ENCODE data around the gene PCDHA5. TPM values are rescaled to one million over a fixed set of nuclear protein-coding genes. Genes with fewer than 3 reads are reported as not detected.
"Not testable (repeated sequence)": the region's sequence is repeated elsewhere in the genome, so short reads cannot be mapped to it uniquely, and the experiment has no call there.

The PCDHA5 gene
- total and polyA plus RNA-seq, 2 experiments from 2014 or later: 0.53 to 1.5 TPM

DNA sequence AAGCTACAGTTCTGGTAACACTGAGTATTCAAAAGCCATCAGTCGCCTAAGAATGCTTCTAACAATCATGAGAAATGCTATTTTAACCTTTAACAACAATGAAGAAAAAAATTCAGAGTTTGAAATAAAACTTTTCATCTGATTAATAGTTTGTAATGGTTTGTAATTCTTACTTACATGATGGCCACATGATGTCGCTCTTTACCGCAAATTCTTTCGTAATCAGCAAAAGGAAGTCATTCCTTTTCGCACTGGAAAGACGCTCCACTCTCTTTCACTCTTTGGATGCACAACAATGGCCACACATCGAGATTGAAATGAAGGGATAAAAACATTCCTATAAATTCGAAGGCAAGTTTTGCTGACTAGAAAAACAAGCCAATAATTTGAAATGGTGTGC, 12.6 kb downstream of the PCDHA5 start, which contains the start of gene PCDHA7:
Gene PCDHA7 (plus strand): TSS at position 277 of the 400 bp plus-strand sequence. CDS start 115 bp downstream, at position 392.
- no peak within 1 kb of the TSS for H3K27ac ChIP-seq
- no peak within 1 kb of the TSS for H3K4me3 ChIP-seq
- peak in 1 of 2 donors; percentile 34 for DNase-seq (ENCODE audit: low read depth in 1 of 2, low spot score in 1 of 2)
- H3K27me3 ChIP-seq: no peaks in the 10 kb centered on the region
- H3K4me1 ChIP-seq (ENCODE audit: low read depth): no peaks in the 10 kb centered on the region
- no peaks in the 10 kb centered on the region for H3K36me3 ChIP-seq
- TF ChIP-seq, protein P1, sequence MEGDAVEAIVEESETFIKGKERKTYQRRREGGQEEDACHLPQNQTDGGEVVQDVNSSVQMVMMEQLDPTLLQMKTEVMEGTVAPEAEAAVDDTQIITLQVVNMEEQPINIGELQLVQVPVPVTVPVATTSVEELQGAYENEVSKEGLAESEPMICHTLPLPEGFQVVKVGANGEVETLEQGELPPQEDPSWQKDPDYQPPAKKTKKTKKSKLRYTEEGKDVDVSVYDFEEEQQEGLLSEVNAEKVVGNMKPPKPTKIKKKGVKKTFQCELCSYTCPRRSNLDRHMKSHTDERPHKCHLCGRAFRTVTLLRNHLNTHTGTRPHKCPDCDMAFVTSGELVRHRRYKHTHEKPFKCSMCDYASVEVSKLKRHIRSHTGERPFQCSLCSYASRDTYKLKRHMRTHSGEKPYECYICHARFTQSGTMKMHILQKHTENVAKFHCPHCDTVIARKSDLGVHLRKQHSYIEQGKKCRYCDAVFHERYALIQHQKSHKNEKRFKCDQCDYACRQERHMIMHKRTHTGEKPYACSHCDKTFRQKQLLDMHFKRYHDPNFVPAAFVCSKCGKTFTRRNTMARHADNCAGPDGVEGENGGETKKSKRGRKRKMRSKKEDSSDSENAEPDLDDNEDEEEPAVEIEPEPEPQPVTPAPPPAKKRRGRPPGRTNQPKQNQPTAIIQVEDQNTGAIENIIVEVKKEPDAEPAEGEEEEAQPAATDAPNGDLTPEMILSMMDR (IDR thresholded peaks at IDR 0.05; ENCODE audit: low read depth, low read length): no peak
- H3K9me3 ChIP-seq (ENCODE audit: low read depth): no peaks in the 10 kb centered on the region

DNA sequence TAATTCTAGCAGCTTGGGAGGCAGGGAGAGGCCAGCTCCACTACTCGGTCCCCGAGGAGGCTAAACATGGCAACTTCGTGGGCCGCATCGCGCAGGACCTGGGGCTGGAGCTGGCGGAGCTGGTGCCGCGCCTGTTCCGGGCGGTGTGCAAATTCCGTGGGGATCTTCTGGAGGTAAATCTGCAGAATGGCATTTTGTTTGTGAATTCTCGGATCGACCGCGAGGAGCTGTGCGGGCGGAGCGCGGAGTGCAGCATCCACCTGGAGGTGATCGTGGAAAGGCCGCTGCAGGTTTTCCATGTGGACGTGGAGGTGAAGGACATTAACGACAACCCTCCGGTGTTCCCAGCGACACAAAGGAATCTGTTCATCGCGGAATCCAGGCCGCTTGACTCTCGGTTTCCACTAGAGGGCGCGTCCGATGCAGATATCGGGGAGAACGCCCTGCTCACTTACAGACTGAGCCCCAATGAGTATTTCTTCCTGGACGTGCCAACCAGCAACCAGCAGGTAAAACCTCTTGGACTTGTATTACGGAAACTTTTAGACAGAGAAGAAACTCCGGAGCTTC, 13.1 kb downstream of the PCDHA5 start:
- H3K4me1 ChIP-seq (ENCODE audit: low read depth); DNase-seq (ENCODE audit: low read depth in 1 of 2, low spot score in 1 of 2); H3K36me3 ChIP-seq; H3K27ac ChIP-seq; H3K9me3 ChIP-seq (ENCODE audit: low read depth); H3K27me3 ChIP-seq; H3K4me3 ChIP-seq: not testable (repeated sequence)

DNA sequence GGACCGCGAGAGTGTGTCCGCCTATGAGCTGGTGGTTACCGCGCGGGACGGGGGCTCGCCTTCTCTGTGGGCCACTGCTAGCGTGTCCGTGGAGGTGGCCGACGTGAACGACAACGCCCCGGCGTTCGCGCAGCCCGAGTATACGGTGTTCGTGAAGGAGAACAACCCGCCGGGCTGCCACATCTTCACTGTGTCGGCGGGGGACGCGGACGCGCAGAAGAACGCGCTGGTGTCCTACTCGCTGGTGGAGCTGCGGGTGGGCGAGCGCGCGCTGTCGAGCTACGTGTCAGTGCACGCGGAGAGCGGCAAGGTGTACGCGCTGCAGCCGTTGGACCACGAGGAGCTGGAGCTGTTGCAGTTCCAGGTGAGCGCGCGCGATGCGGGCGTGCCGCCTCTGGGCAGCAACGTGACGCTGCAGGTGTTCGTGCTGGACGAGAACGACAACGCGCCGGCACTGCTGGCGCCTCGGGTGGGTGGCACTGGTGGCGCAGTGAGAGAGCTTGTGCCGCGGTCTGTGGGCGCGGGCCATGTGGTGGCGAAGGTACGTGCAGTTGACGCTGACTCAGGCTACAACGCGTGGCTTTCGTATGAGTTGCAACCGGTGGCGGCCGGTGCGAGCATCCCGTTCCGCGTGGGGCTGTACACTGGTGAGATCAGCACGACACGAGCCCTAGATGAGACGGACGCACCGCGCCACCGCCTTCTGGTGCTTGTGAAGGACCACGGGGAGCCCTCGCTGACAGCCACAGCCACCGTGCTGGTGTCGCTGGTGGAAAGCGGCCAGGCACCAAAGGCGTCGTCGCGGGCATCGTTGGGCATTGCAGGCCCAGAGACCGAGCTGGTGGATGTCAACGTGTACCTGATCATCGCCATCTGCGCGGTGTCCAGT, 14.5 kb downstream of the PCDHA5 start:
- Histone ChIP-seq H3K4me1 (ENCODE audit: low read depth) (no peaks in the 10 kb centered on the region), H3K4me3 (no peak overlapping the region), H3K27ac (no peak overlapping the region), H3K36me3 (no peaks in the 10 kb centered on the region), H3K9me3 (ENCODE audit: low read depth) (no peaks in the 10 kb centered on the region), H3K27me3 (no peaks in the 10 kb centered on the region)
- TF ChIP-seq, protein P1 (IDR thresholded peaks at IDR 0.05; ENCODE audit: low read depth, low read length): no peak
- no peak for DNase-seq (ENCODE audit: low read depth in 1 of 2, low spot score in 1 of 2)

DNA sequence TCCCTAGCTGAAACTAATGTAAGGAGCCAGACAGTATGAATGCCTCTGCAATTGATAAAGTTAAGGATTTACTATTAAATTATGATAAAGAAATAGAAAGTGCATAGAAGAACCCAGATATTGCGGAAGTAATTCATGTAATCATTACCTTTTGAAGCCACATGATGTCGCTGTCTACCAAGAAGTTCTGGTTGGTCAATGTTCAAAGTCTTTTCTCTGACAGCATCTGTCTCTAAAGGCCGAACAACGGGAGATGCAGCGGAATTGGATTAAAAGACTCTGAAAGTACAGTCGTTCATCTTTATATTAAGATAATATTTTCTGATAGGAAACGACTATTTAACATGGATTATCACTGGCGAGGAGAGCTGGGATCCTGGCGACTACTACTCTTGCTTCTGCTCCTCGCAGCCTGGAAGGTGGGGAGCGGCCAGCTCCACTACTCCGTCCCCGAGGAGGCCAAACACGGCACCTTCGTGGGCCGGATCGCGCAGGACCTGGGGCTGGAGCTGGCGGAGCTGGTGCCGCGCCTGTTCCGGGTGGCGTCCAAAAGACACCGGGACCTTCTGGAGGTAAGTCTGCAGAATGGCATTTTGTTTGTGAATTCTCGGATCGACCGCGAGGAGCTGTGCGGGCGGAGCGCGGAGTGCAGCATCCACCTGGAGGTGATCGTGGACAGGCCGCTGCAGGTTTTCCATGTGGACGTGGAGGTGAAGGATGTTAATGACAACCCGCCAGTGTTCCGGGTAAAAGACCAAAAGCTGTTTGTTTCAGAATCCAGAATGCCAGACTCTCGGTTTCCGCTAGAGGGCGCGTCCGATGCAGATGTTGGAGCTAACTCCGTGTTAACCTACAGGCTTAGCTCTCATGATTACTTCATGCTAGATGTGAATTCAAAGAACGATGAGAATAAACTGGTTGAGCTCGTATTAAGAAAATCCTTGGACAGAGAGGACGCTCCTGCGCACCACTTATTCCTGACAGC, 19.9 kb downstream of the PCDHA5 start, which contains the start of gene PCDHA8:
Gene PCDHA8 (plus strand): TSS at position 210 of the 985 bp plus-strand sequence. CDS start 135 bp downstream, at position 345.
- H3K4me3 ChIP-seq: no peak within 1 kb of the TSS
- no peak for DNase-seq (ENCODE audit: low read depth in 1 of 2, low spot score in 1 of 2)
- H3K27me3 ChIP-seq: no peaks in the 10 kb centered on the region
- H3K9me3 ChIP-seq (ENCODE audit: low read depth): no peaks in the 10 kb centered on the region
- H3K4me1 ChIP-seq (ENCODE audit: low read depth): no peaks in the 10 kb centered on the region
- no peaks in the 10 kb centered on the region for H3K36me3 ChIP-seq
- no peak within 1 kb of the TSS for H3K27ac ChIP-seq
- TF ChIP-seq, protein P1 (IDR thresholded peaks at IDR 0.05; ENCODE audit: low read depth, low read length): no peak

DNA sequence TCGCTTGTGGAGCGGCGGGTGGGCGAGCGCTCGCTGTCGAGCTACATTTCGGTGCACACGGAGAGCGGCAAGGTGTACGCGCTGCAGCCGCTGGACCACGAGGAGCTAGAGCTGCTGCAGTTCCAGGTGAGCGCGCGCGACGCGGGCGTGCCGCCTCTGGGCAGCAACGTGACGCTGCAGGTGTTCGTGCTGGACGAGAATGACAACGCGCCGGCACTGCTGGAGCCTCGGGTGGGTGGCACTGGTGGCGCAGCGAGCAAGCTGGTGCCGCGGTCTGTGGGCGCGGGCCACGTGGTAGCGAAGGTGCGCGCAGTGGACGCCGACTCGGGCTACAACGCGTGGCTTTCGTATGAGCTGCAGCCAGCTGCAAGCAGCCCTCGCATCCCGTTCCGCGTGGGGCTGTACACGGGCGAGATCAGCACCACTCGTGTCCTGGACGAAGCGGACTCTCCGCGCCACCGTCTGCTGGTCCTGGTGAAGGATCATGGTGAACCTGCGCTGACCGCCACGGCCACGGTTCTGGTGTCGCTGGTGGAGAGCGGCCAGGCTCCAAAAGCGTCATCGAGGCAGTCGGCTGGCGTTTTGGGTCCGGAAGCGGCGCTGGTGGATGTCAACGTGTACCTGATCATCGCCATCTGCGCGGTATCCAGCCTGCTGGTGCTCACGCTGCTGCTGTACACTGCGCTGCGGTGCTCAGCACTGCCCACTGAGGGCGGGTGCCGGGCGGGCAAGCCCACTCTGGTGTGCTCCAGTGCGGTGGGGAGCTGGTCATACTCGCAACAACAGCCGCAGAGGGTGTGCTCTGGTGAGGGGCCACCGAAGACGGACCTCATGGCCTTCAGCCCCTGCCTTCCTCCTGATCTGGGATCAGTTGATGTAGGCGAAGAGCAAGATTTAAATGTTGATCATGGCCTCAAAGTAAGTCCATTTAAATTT, 21.7 kb downstream of the PCDHA5 start:
- no peaks in the 10 kb centered on the region for H3K36me3 ChIP-seq
- no peak overlapping the region for H3K27ac ChIP-seq
- no peak overlapping the region for H3K4me3 ChIP-seq
- TF ChIP-seq, protein P1 (IDR thresholded peaks at IDR 0.05; ENCODE audit: low read depth, low read length): no peak
- H3K9me3 ChIP-seq (ENCODE audit: low read depth): no peaks in the 10 kb centered on the region
- no peak for DNase-seq (ENCODE audit: low read depth in 1 of 2, low spot score in 1 of 2)
- H3K4me1 ChIP-seq (ENCODE audit: low read depth): no peaks in the 10 kb centered on the region
- H3K27me3 ChIP-seq: no peaks in the 10 kb centered on the region

GRCh38 chr5:140848139-140849102, 27.0 kb downstream of the PCDHA5 start, which contains the start of gene PCDHA9:
Gene PCDHA9, plus strand, starts transcription at chr5:140848382. Its CDS starts 114 bp downstream, at chr5:140848496.
- not testable (repeated sequence) for H3K4me1 ChIP-seq (ENCODE audit: low read depth); H3K27me3 ChIP-seq; H3K36me3 ChIP-seq; DNase-seq (ENCODE audit: low read depth in 1 of 2, low spot score in 1 of 2); H3K27ac ChIP-seq; H3K9me3 ChIP-seq (ENCODE audit: low read depth)
- peak within 1 kb of the TSS; percentile 11 for H3K4me3 ChIP-seq

Measured in cardiac muscle cell (in vitro differentiated cells and primary cell).